ENCODE data around the gene SCD. TPM values are rescaled to one million over a fixed set of nuclear protein-coding genes. Genes with fewer than 3 reads are reported as not detected.
A peak's percentile ranks its signal among the peaks of the same experiment; 100 is the strongest.

The SCD gene
- total and polyA plus RNA-seq, 9 of the 15 experiments (the other 6 are each of a cell fraction or from before 2014, with no cell fraction given): 114 to 486 (median 188) TPM

GRCh38 chr10:100373298-100374199, 26.5 kb downstream of the SCD start (continued):
- peak; percentile 91 for TF ChIP-seq FOXJ2 (tag; IDR thresholded peaks at IDR 0.05)
- no peak for TF ChIP-seq CSDE1 (IDR thresholded peaks at IDR 0.05)
- no peak for TF ChIP-seq ZNF263 (CRISPR knock-in tag; IDR thresholded peaks at IDR 0.05; ENCODE audit: borderline replicate concordance)
- no peak for TF ChIP-seq SLC30A9 (CRISPR knock-in tag; IDR thresholded peaks at IDR 0.05)
- TF ChIP-seq CHAMP1 (IDR thresholded peaks at IDR 0.05): no peak
- peak; percentile 44 for TF ChIP-seq REST (IDR thresholded peaks at IDR 0.05; ENCODE audit: borderline replicate concordance)
- no peak for TF ChIP-seq REST (CRISPR knock-in tag; IDR thresholded peaks at IDR 0.05; ENCODE audit: low read depth)
- peak; percentile 13 for TF ChIP-seq CCNT2 (IDR thresholded peaks at IDR 0.05; ENCODE audit: borderline replicate concordance, extremely low read depth, insufficient read length, low read depth, low read length)
- no peak for TF ChIP-seq ZNF609 (CRISPR knock-in tag; IDR thresholded peaks at IDR 0.05; ENCODE audit: borderline replicate concordance)
- peak; percentile 60 for TF ChIP-seq HDAC3 (IDR thresholded peaks at IDR 0.05; ENCODE audit: borderline replicate concordance, partially characterized antibody)
- TF ChIP-seq ZBTB8A (IDR thresholded peaks at IDR 0.05; ENCODE audit: partially characterized antibody): no peak
